Activated effector memory CD4-positive, alpha-beta T cell treated with Interleukin-2 at 50 U/mL for 16 hours (primary cell): ENCODE measurements around the gene RANBP10.
"Not testable (repeated sequence)": the region's sequence is repeated elsewhere in the genome, so short reads cannot be mapped to it uniquely, and the experiment has no call there.

Experiments
- DNase-seq: peaks from one replicate; pipeline ENCODE4 v3.0.0-alpha.2; 2020

Gene RANBP10

GRCh38 chr16:67708368-67708771, 98.0 kb downstream of the RANBP10 start:
- no peak for DNase-seq

- DNase-seq, result no peak
These were observed 98.6 kb downstream of the RANBP10 start for GRCh38 chr16:67707790-67708189.

- DNase-seq, result no peak
These were observed 99.2 kb downstream of the RANBP10 start for GRCh38 chr16:67707210-67707609.

GRCh38 chr16:67704110-67704509, 102.2 kb downstream of the RANBP10 start:
- no peak for DNase-seq

GRCh38 chr16:67703626-67704025, 102.7 kb downstream of the RANBP10 start:
- DNase-seq, result no peak

- DNase-seq, result no peak
These were observed 104.2 kb downstream of the RANBP10 start for GRCh38 chr16:67702130-67702529.

- DNase-seq, result no peak
These were observed 104.9 kb downstream of the RANBP10 start for GRCh38 chr16:67701420-67701819.

- no peak for DNase-seq
These were observed 107.1 kb downstream of the RANBP10 start for GRCh38 chr16:67699265-67699664.

- no peak for DNase-seq
These were observed 108.8 kb downstream of the RANBP10 start for GRCh38 chr16:67697422-67698185.

GRCh38 chr16:67694611-67695010, 111.7 kb downstream of the RANBP10 start:
- DNase-seq, result no peak

- DNase-seq, result not testable (repeated sequence)
These were observed 112.7 kb downstream of the RANBP10 start for GRCh38 chr16:67693517-67694285.

GRCh38 chr16:67685388-67686112, 120.8 kb downstream of the RANBP10 start:
- no peak for DNase-seq

GRCh38 chr16:67683767-67684166, 122.6 kb downstream of the RANBP10 start:
- DNase-seq, result no peak

GRCh38 chr16:67679935-67680897, 126.1 kb downstream of the RANBP10 start:
- DNase-seq, result no peak

- DNase-seq, result no peak
These were observed 127.9 kb downstream of the RANBP10 start for GRCh38 chr16:67678354-67679023.

- DNase-seq, result no peak
These were observed 128.6 kb downstream of the RANBP10 start for GRCh38 chr16:67677712-67678111.

GRCh38 chr16:67676939-67677338, 129.4 kb downstream of the RANBP10 start:
- no peak for DNase-seq

- DNase-seq, result no peak
These were observed 129.8 kb downstream of the RANBP10 start for GRCh38 chr16:67676516-67676915.

- DNase-seq, result no peak
These were observed 130.4 kb downstream of the RANBP10 start for GRCh38 chr16:67675999-67676398.

- DNase-seq, result no peak
These were observed 130.8 kb downstream of the RANBP10 start for GRCh38 chr16:67675579-67675935.

- no peak for DNase-seq
These were observed 131.3 kb downstream of the RANBP10 start for GRCh38 chr16:67674851-67675578.
